ENCODE results near the gene KDM4B.

GRCh38 chr19:5074830-5075394 lies 106.0 kb downstream of the KDM4B start:
- no peak for TF ChIP-seq POLR2AphosphoS5 (IDR thresholded peaks at IDR 0.05)
- TF ChIP-seq, protein P1, sequence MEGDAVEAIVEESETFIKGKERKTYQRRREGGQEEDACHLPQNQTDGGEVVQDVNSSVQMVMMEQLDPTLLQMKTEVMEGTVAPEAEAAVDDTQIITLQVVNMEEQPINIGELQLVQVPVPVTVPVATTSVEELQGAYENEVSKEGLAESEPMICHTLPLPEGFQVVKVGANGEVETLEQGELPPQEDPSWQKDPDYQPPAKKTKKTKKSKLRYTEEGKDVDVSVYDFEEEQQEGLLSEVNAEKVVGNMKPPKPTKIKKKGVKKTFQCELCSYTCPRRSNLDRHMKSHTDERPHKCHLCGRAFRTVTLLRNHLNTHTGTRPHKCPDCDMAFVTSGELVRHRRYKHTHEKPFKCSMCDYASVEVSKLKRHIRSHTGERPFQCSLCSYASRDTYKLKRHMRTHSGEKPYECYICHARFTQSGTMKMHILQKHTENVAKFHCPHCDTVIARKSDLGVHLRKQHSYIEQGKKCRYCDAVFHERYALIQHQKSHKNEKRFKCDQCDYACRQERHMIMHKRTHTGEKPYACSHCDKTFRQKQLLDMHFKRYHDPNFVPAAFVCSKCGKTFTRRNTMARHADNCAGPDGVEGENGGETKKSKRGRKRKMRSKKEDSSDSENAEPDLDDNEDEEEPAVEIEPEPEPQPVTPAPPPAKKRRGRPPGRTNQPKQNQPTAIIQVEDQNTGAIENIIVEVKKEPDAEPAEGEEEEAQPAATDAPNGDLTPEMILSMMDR (IDR thresholded peaks at IDR 0.05): no peak
- TF ChIP-seq POLR2A (IDR thresholded peaks at IDR 0.05): no peak
- no peak for TF ChIP-seq EP300 (IDR thresholded peaks at IDR 0.05)

Data from gastroesophageal sphincter (tissue), 3 donors.